Measurements from ENCODE around the gene RSPO3. TPM values are rescaled to one million over a fixed set of nuclear protein-coding genes. Genes with fewer than 3 reads are reported as not detected.
"Not testable (repeated sequence)": the region's sequence is repeated elsewhere in the genome, so short reads cannot be mapped to it uniquely, and the experiment has no call there.

The RSPO3 gene
- total RNA-seq, 1 experiment from 2014 or later: not detected

GRCh38 chr6:127191716-127192115, 73.2 kb downstream of the RSPO3 start:
- no peak for DNase-seq
- no peak overlapping the region for H3K4me3 ChIP-seq (ENCODE audit: insufficient read depth, low read depth, low read length)
- H3K36me3 ChIP-seq (replicated peaks; ENCODE audit: control insufficient read depth, insufficient read depth, low read length): no peaks in the 10 kb centered on the region
- H3K27me3 ChIP-seq (ENCODE audit: control insufficient read depth, insufficient read depth, low read length): no peaks in the 10 kb centered on the region

GRCh38 chr6:127192911-127193541, 74.6 kb downstream of the RSPO3 start:
- H3K27me3 ChIP-seq (ENCODE audit: control insufficient read depth, insufficient read depth, low read length): no peaks in the 10 kb centered on the region
- DNase-seq: no peak
- H3K4me3 ChIP-seq (ENCODE audit: insufficient read depth, low read depth, low read length): no peak overlapping the region
- no peaks in the 10 kb centered on the region for H3K36me3 ChIP-seq (replicated peaks; ENCODE audit: control insufficient read depth, insufficient read depth, low read length)

- no peak overlapping the region for H3K4me3 ChIP-seq (ENCODE audit: insufficient read depth, low read depth, low read length)
- no peaks in the 10 kb centered on the region for H3K27me3 ChIP-seq (ENCODE audit: control insufficient read depth, insufficient read depth, low read length)
These were observed 77.4 kb downstream of the RSPO3 start for GRCh38 chr6:127195833-127196232.

GRCh38 chr6:127198549-127198948, 80.1 kb downstream of the RSPO3 start:
- Histone ChIP-seq H3K27me3 (ENCODE audit: control insufficient read depth, insufficient read depth, low read length) (no peaks in the 10 kb centered on the region), H3K4me3 (ENCODE audit: insufficient read depth, low read depth, low read length) (no peak overlapping the region)
- no peak for DNase-seq

More at GRCh38 chr6:127195833-127196232, 77.4 kb downstream of the RSPO3 start:
- H3K36me3 ChIP-seq (replicated peaks; ENCODE audit: control insufficient read depth, insufficient read depth, low read length): no peaks in the 10 kb centered on the region
- DNase-seq: no peak

GRCh38 chr6:127199470-127199869, 81.0 kb downstream of the RSPO3 start:
- DNase-seq: no peak
- no peaks in the 10 kb centered on the region for H3K36me3 ChIP-seq (replicated peaks; ENCODE audit: control insufficient read depth, insufficient read depth, low read length)
- no peaks in the 10 kb centered on the region for H3K27me3 ChIP-seq (ENCODE audit: control insufficient read depth, insufficient read depth, low read length)
- H3K4me3 ChIP-seq (ENCODE audit: insufficient read depth, low read depth, low read length): no peak overlapping the region

More at GRCh38 chr6:127198549-127198948, 80.1 kb downstream of the RSPO3 start:
- no peaks in the 10 kb centered on the region for H3K36me3 ChIP-seq (replicated peaks; ENCODE audit: control insufficient read depth, insufficient read depth, low read length)

GRCh38 chr6:127200114-127200513, 81.6 kb downstream of the RSPO3 start:
- H3K27me3 ChIP-seq (ENCODE audit: control insufficient read depth, insufficient read depth, low read length): no peaks in the 10 kb centered on the region
- no peaks in the 10 kb centered on the region for H3K36me3 ChIP-seq (replicated peaks; ENCODE audit: control insufficient read depth, insufficient read depth, low read length)
- no peak overlapping the region for H3K4me3 ChIP-seq (ENCODE audit: insufficient read depth, low read depth, low read length)
- no peak for DNase-seq

GRCh38 chr6:127201321-127201720, 82.8 kb downstream of the RSPO3 start:
- H3K4me3 ChIP-seq (ENCODE audit: insufficient read depth, low read depth, low read length): no peak overlapping the region
- no peak for DNase-seq
- H3K36me3 ChIP-seq (replicated peaks; ENCODE audit: control insufficient read depth, insufficient read depth, low read length): no peaks in the 10 kb centered on the region
- H3K27me3 ChIP-seq (ENCODE audit: control insufficient read depth, insufficient read depth, low read length): no peaks in the 10 kb centered on the region

GRCh38 chr6:127202676-127203075, 84.2 kb downstream of the RSPO3 start:
- no peaks in the 10 kb centered on the region for H3K27me3 ChIP-seq (ENCODE audit: control insufficient read depth, insufficient read depth, low read length)
- no peaks in the 10 kb centered on the region for H3K36me3 ChIP-seq (replicated peaks; ENCODE audit: control insufficient read depth, insufficient read depth, low read length)
- DNase-seq: no peak
- H3K4me3 ChIP-seq (ENCODE audit: insufficient read depth, low read depth, low read length): no peak overlapping the region

GRCh38 chr6:127204281-127204680, 85.8 kb downstream of the RSPO3 start:
- no peaks in the 10 kb centered on the region for H3K27me3 ChIP-seq (ENCODE audit: control insufficient read depth, insufficient read depth, low read length)
- no peak overlapping the region for H3K4me3 ChIP-seq (ENCODE audit: insufficient read depth, low read depth, low read length)
- no peaks in the 10 kb centered on the region for H3K36me3 ChIP-seq (replicated peaks; ENCODE audit: control insufficient read depth, insufficient read depth, low read length)
- DNase-seq: no peak

GRCh38 chr6:127205036-127205435, 86.6 kb downstream of the RSPO3 start:
- Histone ChIP-seq H3K27me3 (ENCODE audit: control insufficient read depth, insufficient read depth, low read length) (no peaks in the 10 kb centered on the region), H3K4me3 (ENCODE audit: insufficient read depth, low read depth, low read length) (no peak overlapping the region), H3K36me3 (replicated peaks; ENCODE audit: control insufficient read depth, insufficient read depth, low read length) (no peaks in the 10 kb centered on the region)
- DNase-seq: no peak

GRCh38 chr6:127206531-127207095, 88.1 kb downstream of the RSPO3 start:
- Histone ChIP-seq H3K4me3 (ENCODE audit: insufficient read depth, low read depth, low read length) (no peak overlapping the region), H3K36me3 (replicated peaks; ENCODE audit: control insufficient read depth, insufficient read depth, low read length) (no peaks in the 10 kb centered on the region), H3K27me3 (ENCODE audit: control insufficient read depth, insufficient read depth, low read length) (no peaks in the 10 kb centered on the region)
- no peak for DNase-seq

GRCh38 chr6:127207591-127208120, 89.2 kb downstream of the RSPO3 start:
- DNase-seq: no peak
- Histone ChIP-seq H3K4me3 (ENCODE audit: insufficient read depth, low read depth, low read length) (no peak overlapping the region), H3K27me3 (ENCODE audit: control insufficient read depth, insufficient read depth, low read length) (no peaks in the 10 kb centered on the region), H3K36me3 (replicated peaks; ENCODE audit: control insufficient read depth, insufficient read depth, low read length) (no peaks in the 10 kb centered on the region)

GRCh38 chr6:127210725-127211124, 92.3 kb downstream of the RSPO3 start:
- no peak for DNase-seq
- H3K36me3 ChIP-seq (replicated peaks; ENCODE audit: control insufficient read depth, insufficient read depth, low read length): no peaks in the 10 kb centered on the region
- no peaks in the 10 kb centered on the region for H3K27me3 ChIP-seq (ENCODE audit: control insufficient read depth, insufficient read depth, low read length)
- H3K4me3 ChIP-seq (ENCODE audit: insufficient read depth, low read depth, low read length): no peak overlapping the region

GRCh38 chr6:127212376-127212775, 93.9 kb downstream of the RSPO3 start:
- Histone ChIP-seq H3K27me3 (ENCODE audit: control insufficient read depth, insufficient read depth, low read length) (no peaks in the 10 kb centered on the region), H3K36me3 (replicated peaks; ENCODE audit: control insufficient read depth, insufficient read depth, low read length) (no peaks in the 10 kb centered on the region), H3K4me3 (ENCODE audit: insufficient read depth, low read depth, low read length) (no peak overlapping the region)
- no peak for DNase-seq

- H3K36me3 ChIP-seq (replicated peaks; ENCODE audit: control insufficient read depth, insufficient read depth, low read length); H3K27me3 ChIP-seq (ENCODE audit: control insufficient read depth, insufficient read depth, low read length); DNase-seq; H3K4me3 ChIP-seq (ENCODE audit: insufficient read depth, low read depth, low read length): not testable (repeated sequence)
These were observed 95.6 kb downstream of the RSPO3 start for GRCh38 chr6:127214032-127214431.

All from H7 (cell line).